GM18909 (cell line): ENCODE data around the gene CCNG1.
"Not testable (repeated sequence)": the region's sequence is repeated elsewhere in the genome, so short reads cannot be mapped to it uniquely, and the experiment has no call there.

Source experiments
- ATAC-seq: cut with Tn5 transposase; IDR thresholded peaks from one replicate; pipeline ENCODE4 v1.9.1; 2021; ENCODE audit warnings: mild to moderate bottlenecking; ENCODE audit not compliant: unreplicated experiment, poor library complexity

The CCNG1 gene

DNA sequence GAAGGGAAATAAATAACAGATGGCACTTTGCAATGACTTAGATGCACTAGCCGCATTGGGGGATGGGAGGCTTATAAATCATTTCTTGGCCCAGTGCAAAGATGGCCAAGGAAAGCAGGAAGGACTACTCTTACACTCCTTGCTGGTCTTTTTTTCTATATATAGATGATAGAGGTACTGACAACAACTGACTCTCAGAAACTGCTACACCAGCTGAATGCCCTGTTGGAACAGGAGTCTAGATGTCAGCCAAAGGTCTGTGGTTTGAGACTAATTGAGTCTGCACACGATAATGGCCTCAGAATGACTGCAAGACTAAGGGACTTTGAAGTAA lies 1.7 kb downstream of the CCNG1 start:
- ATAC-seq: no peak

DNA sequence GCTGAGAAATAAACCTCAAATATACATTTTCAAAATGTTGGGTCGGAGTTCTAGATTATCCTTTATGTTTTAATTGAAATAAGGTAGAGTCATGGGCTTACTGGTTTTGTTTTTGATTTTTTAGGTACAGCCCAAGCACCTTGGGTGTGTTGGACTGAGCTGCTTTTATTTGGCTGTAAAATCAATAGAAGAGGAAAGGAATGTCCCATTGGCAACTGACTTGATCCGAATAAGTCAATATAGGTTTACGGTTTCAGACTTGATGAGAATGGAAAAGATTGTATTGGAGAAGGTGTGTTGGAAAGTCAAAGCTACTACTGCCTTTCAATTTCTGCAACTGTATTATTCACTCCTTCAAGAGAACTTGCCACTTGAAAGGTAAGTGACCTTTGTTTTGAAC lies 3.6 kb downstream of the CCNG1 start:
- no peak for ATAC-seq

- ATAC-seq: no peak
These were observed 7.1 kb downstream of the CCNG1 start for GRCh38 chr5:163444526-163444925.

GRCh38 chr5:163445345-163445744 lies 8.0 kb downstream of the CCNG1 start:
- ATAC-seq: no peak

- no peak for ATAC-seq
These were observed 9.8 kb downstream of the CCNG1 start for GRCh38 chr5:163447191-163447590.

DNA sequence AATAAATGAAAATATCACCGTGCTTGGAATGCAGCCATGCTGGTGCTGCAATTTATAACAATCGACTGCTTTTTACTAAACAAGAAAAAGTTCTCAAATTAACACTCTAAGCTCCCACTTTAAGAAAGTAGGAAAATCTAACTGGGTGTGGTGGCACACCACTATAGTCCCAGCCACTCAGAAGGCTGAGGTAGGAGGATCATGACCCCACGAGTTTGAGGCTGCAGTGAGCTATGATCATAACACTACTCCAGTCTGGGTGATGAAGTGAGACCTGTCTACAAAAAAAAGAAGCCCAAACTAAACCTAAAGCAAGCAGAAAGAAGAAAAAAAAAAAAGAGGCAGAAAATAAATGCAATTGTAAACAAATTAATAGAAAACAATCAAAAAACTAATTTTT lies 10.5 kb downstream of the CCNG1 start:
- ATAC-seq: no peak

- no peak for ATAC-seq
These were observed 11.1 kb downstream of the CCNG1 start for GRCh38 chr5:163448491-163448890.

DNA sequence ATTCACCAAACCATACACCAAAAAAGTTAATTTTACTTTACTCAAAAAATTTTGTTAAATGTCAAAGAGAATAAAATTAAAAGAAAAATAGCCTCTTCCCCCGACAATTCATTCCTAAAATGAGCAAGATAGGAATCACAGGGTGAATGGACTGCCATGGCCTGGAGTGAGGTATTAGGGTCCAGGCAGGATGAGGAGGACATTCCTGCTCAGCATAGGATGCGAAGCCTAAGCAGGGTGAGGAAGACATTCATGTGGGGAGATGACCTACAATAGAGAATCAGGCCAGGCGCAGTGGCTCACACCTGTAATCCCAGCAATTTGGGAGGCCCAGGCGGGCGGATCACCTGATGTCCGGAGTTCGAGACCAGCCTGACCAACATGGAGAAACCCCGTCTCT lies 14.1 kb downstream of the CCNG1 start:
- no peak for ATAC-seq

DNA sequence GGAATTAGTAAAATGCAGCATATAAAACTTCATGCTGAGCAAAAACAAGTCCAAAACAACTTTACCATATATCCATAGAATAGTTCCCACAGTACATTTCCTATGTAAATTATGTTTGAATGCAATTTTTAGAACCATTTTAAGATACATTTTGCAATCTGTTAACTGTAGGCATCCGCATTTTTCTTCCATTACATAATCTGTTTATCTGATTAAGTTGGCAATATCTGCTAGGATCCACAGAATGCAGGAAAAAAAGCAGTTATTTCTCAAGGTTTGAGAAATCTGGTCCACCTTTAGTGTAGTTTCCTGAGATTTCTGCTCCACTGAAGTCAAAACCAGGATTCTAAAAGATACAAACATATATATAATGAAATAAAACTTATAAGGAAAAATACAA lies 16.3 kb downstream of the CCNG1 start:
- ATAC-seq: no peak

GRCh38 chr5:163455406-163455805 lies 18.0 kb downstream of the CCNG1 start:
- ATAC-seq: not testable (repeated sequence)

GRCh38 chr5:163456029-163456589 lies 18.7 kb downstream of the CCNG1 start:
- no peak for ATAC-seq

- no peak for ATAC-seq
These were observed 19.4 kb downstream of the CCNG1 start for GRCh38 chr5:163456840-163457239.

GRCh38 chr5:163458778-163459385 lies 21.5 kb downstream of the CCNG1 start:
- ATAC-seq: no peak

DNA sequence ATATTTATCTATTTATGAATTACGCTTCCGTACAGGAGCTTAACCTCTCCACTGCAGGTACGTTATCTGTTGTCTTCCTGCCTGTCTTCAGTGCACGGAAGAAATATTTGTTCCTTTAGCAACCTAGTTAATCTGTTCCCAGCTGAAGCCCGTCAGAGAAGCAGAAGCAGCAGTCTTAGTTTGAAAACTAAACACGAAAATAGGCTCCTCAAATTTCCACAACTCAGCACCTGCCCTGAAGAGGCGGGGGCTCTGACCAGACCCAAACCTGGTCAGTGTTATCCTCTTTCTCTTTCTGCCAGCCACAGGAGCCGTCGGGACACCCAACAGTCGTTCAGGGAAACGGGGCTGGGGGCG lies 22.0 kb downstream of the CCNG1 start:
- peak; percentile 12 for ATAC-seq

GRCh38 chr5:163459819-163460561 lies 22.6 kb downstream of the CCNG1 start, which contains the start of gene NUDCD2:
TSS of gene NUDCD2 (minus strand) at chr5:163460102. CDS start at chr5:163460050, 52 bp downstream.
- peak; percentile 83 for ATAC-seq

DNA sequence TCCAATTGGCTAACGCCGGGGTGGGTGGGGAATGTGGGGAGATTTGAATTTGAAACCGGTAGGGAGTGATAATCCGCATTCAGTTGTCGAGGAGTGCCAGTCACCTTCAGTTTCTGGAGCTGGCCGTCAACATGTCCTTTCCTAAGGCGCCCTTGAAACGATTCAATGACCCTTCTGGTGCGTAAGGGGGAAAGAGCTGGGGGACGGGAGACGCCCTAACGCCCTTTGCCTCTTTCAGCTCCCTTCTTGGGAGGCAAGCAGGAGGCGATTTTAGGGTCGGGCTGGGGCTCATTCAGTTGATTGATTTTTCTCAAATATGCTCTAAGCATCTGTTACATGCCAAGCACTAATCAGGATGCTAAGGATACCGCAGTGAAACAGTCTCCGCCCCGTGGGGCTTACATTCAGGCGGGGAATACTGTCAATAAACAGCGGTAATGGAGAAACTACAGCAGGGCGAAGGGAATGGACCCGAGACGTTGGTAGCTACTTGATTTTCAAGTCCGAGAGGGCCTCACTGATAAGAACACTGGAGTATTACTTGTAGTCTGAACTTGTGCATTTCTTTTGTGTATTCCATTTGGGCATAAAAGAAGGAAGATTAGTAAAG lies 23.3 kb downstream of the CCNG1 start, which contains the start of gene HMMR:
TSS of gene HMMR (plus strand) at position 71 of the 610 bp plus-strand sequence. CDS start at position 132, 61 bp downstream.
- ATAC-seq: no peak

GRCh38 chr5:163463063-163463435 lies 25.7 kb downstream of the CCNG1 start:
- no peak for ATAC-seq

DNA sequence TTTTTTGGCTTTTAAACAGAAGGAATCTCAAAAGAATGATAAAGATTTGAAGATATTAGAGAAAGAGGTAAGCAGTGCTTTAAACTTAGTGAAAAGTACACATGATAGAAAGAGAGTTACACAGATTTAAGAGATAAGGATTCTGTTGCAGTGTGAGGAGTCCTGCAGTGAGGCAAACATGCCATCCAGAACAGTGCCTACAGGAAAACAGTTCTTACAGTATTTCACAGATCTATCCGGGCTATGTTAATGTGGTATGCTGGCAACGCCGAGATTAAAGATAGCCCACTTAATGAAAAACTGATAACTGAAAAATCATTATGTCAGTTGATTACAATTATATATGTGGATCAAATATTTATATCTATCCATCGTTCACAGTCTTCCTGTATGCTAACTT lies 30.3 kb downstream of the CCNG1 start:
- no peak for ATAC-seq

- ATAC-seq: peak; percentile 48
These were observed 36.3 kb downstream of the CCNG1 start for GRCh38 chr5:163473635-163474243.

DNA sequence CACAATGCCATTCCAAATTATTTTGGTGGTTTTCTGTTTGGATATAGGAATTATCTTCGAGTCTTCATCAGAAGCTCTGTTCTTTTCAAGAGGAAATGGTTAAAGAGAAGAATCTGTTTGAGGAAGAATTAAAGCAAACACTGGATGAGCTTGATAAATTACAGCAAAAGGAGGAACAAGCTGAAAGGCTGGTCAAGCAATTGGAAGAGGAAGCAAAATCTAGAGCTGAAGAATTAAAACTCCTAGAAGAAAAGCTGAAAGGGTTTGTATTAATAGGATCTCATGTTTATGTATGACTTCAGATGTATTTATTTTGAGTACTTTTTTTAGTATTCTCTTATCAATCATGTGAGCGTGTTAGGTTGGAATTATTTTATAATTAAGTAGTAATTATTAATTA lies 38.0 kb downstream of the CCNG1 start:
- no peak for ATAC-seq
